NT2/D1 (cell line): ENCODE data around the gene PALLD.

Source experiments
- DNase-seq: peaks from one replicate; pipeline ENCODE4 v3.0.0-alpha.2; 2011; ENCODE audit warnings: low read depth, low spot score
- H3K27me3 ChIP-seq: 2 replicates; pipeline ENCODE4 v1.6.0; 2011; ENCODE audit warnings: mild to moderate bottlenecking; ENCODE audit not compliant: insufficient read length, insufficient read depth
- H3K36me3 ChIP-seq: 2 replicates; pipeline ENCODE4 v1.6.1; 2011; ENCODE audit warnings: mild to moderate bottlenecking, low read length, mixed read lengths; ENCODE audit not compliant: insufficient read depth, insufficient read length
- H3K4me1 ChIP-seq: 2 replicates; pipeline ENCODE4 v1.5.1; 2011; ENCODE audit not compliant: insufficient read depth, insufficient read length
- H3K4me3 ChIP-seq: 2 replicates; pipeline ENCODE4 v1.5.1; 2011; ENCODE audit warnings: low read depth; ENCODE audit not compliant: insufficient read length
- H3K9ac ChIP-seq: 2 replicates; pipeline ENCODE4 v1.6.0; 2011; ENCODE audit warnings: low read depth; ENCODE audit not compliant: insufficient read length
- H3K9me3 ChIP-seq: 2 replicates; pipeline ENCODE4 v1.5.1; 2011; ENCODE audit warnings: mild to moderate bottlenecking, low read length; ENCODE audit not compliant: insufficient read depth
- SUZ12 ChIP-seq: IDR thresholded peaks from 2 replicates; pipeline ENCODE4 v1.6.1; 2011; ENCODE audit not compliant: insufficient read length, insufficient read depth; ENCODE audit errors: extremely low read depth
- YY1 ChIP-seq: IDR thresholded peaks from 2 replicates; pipeline ENCODE4 v1.6.1; 2011; ENCODE audit not compliant: insufficient read length, insufficient read depth
- ZNF274 ChIP-seq: IDR thresholded peaks from 2 replicates; pipeline ENCODE4 v1.6.1; 2011; ENCODE audit warnings: mild to moderate bottlenecking, low read depth, low read length

PALLD gene

DNA sequence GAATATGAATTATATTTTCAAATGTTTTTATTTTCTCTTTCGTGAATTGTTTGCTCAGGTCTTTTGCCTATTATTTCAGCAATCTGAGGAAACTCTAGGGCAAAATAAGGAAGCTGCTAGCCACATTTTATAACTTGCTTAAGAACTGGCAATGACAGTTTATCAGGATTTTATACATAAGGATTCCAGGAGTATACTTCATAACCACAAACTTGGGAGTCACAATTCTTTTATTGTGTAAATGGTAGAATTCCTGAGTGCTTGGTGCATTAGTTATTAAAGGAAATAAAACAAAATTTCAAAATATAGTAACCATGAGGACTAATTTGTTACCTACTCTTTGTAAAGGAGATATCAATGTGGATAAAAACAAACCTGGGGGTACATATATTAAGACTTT, 54.4 kb downstream of the PALLD start:
- DNase-seq: no peak
- no peaks in the 10 kb centered on the region for H3K36me3 ChIP-seq
- H3K4me1 ChIP-seq: no peaks in the 10 kb centered on the region
- TF ChIP-seq YY1 (no peak), ZNF274 (no peak), SUZ12 (no peak)
- H3K9me3 ChIP-seq: no peaks in the 10 kb centered on the region
- H3K9ac ChIP-seq: no peak overlapping the region
- H3K27me3 ChIP-seq: no peaks in the 10 kb centered on the region
- H3K4me3 ChIP-seq: no peak overlapping the region

DNA sequence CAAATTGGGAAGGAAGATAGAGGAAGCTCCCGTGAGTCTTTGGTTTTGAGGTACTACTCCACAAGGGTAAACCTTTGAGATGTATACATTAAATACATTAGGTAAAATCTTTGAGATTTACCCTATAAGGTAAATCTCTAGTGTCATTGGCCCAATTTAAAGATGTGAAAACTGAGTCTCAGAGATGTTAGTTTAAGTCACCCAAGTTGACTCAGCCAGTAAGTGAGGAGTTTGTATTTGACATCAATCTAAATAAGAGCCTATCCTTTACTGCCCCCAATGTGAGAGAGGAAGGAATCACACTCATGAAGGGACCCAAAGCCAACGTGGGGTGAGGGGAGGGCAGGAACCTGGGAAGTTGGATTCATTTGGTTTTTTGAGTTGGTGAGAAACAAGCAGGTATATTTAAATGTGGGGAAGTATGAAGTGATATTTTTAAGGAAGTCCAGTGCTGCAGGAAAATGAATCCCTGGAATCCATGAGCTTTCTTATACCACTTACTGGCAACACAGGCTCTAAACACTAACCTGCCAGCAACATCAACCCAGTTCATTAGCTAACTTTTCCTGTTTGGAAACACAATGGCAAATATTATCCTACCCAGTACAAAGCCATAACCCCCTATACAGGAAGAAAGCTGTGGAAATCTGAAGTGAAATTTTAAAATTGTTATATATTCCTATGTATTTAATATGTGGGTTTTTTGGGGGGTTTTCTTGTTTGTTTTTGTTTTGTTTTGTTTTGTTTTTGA, 55.3 kb downstream of the PALLD start:
- Histone ChIP-seq H3K4me1 (no peaks in the 10 kb centered on the region), H3K4me3 (no peak overlapping the region)

DNA sequence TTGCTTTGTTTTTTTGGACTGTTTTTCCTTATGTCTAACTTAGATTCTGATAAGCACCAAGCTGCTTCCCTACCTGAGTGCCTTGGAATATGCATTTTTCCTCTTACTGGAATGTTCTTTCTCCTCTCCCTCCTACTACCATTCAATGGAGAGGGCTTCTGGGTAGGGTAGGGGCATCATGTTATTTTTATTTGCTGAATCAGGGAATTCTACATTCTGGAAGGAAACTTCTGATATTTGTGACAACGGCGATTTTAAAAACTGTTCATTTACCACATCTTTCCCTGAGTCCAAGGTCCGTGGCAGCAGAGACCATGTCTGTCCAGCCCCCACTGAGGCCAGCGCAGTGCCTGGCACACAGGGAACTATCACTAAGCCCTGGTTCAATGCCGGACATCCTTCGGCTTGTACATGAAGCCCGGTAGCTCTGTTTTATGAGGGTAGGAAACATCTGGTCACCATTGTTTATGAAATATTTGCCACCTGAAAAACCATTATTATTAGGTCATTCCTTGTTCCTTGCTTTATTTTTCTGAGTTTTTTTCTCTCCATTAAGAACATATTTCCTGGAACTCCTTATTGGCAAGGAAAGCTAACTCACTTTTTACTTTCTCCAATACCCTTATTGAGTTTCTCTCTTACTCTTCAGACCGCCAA, 57.0 kb downstream of the PALLD start:
- Histone ChIP-seq H3K9me3 (no peaks in the 10 kb centered on the region), H3K4me3 (no peak overlapping the region), H3K36me3 (no peaks in the 10 kb centered on the region), H3K27me3 (no peaks in the 10 kb centered on the region), H3K9ac (no peak overlapping the region), H3K4me1 (no peaks in the 10 kb centered on the region)
- TF ChIP-seq YY1: no peak
- no peak for TF ChIP-seq ZNF274
- TF ChIP-seq SUZ12: no peak
- no peak for DNase-seq

More for the DNA sequence above, 55.3 kb downstream of the PALLD start:
- H3K36me3 ChIP-seq: no peaks in the 10 kb centered on the region
- H3K27me3 ChIP-seq: no peaks in the 10 kb centered on the region
- no peak for DNase-seq
- TF ChIP-seq YY1 (no peak), ZNF274 (no peak), SUZ12 (no peak)
- H3K9me3 ChIP-seq: no peaks in the 10 kb centered on the region
- no peak overlapping the region for H3K9ac ChIP-seq

DNA sequence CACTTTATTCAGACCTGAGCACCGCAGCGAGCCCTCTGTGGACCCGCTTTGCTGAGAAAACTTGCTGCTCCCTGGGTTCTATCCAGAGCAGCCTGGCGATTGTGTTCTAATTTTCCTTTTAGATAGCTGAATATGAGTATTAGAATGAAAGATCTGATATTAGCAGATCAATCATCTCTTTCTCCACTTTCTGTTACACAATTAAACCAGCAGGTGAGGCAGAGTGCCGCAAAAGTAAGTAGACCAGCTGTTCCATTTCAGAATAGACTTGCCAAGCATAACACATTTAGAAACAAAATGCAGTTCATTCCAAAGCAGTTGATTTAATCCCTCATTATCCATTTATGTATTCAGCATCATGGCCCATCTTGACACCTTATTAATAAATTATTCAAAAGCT, 58.6 kb downstream of the PALLD start:
- Histone ChIP-seq H3K36me3 (no peaks in the 10 kb centered on the region), H3K9me3 (no peaks in the 10 kb centered on the region), H3K27me3 (no peaks in the 10 kb centered on the region), H3K4me1 (no peaks in the 10 kb centered on the region), H3K9ac (no peak overlapping the region), H3K4me3 (no peak overlapping the region)
- no peak for TF ChIP-seq YY1
- DNase-seq: no peak

DNA sequence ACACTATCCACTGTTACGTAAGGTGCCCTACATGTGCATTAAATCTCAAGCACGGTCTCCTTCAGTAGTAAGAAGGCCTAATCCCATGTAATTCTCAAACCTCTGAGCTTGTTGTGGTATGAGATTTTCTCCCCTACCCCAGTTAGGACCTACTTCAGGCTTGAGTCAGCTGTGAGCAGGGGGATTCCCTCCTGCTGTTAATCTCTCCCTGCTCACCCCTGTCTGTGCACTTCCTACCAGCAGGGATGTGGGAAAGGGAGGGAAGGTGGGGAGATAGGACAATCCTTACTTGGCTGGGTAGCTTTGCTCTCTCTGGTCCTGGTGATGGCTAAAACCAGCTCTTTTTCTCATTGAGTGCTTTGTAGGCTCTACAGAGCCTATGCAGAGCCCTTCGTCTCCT, 60.8 kb downstream of the PALLD start:
- Histone ChIP-seq H3K9ac (no peak overlapping the region), H3K36me3 (no peaks in the 10 kb centered on the region), H3K27me3 (no peaks in the 10 kb centered on the region), H3K4me1 (no peaks in the 10 kb centered on the region), H3K4me3 (no peak overlapping the region), H3K9me3 (no peaks in the 10 kb centered on the region)
- no peak for TF ChIP-seq YY1
- TF ChIP-seq SUZ12: no peak
- no peak for TF ChIP-seq ZNF274
- no peak for DNase-seq

DNA sequence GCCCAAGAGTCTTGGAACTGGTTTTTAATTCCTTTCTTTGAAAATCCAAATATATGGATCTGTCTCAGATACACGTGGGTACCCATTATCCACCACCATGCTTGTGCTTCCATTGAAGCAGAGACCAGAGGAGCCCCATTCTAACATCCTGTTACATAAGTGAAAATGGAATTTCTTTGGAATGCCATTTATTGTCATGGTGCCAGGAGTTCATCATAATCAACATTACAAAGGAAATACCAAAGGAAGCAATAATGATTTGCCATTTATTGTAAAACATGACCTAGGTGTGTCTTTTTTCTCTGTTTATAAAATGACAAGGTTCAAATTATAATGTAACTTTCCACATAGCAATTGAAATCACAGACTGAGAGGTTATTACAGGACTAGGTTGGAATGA, 61.7 kb downstream of the PALLD start:
- no peak for TF ChIP-seq SUZ12
- TF ChIP-seq YY1: no peak
- no peak for TF ChIP-seq ZNF274
- H3K36me3 ChIP-seq: no peaks in the 10 kb centered on the region
- H3K4me3 ChIP-seq: no peak overlapping the region
- no peak for DNase-seq
- no peaks in the 10 kb centered on the region for H3K9me3 ChIP-seq
- no peak overlapping the region for H3K9ac ChIP-seq
- no peaks in the 10 kb centered on the region for H3K27me3 ChIP-seq
- no peaks in the 10 kb centered on the region for H3K4me1 ChIP-seq

DNA sequence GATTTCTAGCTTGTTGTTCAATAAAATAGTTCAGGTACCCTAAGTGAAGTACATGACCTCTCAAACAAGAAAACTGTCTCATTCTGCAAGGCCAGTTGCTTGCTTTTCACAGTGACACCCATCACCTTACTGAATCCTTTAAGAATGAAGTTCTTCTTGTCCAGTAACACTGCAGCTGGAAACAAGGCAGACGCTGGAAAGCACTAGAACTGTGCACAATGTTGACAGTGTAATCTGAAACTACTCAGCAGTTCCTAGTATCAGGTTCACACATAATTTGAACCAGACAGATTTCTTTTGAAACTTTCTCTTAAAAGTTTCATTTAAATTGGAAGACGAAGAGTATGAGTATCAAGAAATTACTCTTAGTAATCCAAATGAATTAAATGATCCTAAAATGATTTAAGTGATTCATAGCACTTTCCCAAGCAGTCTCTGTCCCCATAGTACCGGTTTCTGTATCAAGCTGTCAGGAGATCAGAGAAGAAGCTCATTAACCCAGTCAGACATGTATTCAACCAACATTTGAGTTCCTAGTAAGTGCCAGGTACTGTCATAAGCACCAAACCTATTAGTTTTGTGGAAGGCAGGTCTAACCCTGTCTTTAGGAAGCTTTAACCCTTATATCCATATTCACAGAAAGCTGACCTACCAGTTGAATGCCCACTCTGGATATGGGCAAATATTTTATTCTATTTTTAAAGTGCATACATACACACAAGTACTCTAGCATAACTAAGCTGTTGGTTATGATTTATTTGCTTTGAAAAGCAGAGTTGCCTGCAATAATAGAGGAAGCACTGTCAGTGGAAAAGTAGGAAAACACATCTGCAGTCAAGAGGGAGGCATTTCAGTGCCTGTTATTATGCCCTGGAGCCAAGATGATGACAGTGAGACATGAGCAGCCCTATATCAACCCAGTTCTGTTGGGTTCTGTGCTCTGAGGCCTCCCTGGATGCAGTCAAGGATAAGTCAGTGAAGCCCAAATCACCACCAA, 63.6 kb downstream of the PALLD start:
- DNase-seq: no peak
- H3K9ac ChIP-seq: no peak overlapping the region
- H3K27me3 ChIP-seq: no peaks in the 10 kb centered on the region
- no peak overlapping the region for H3K4me3 ChIP-seq
- TF ChIP-seq YY1 (no peak), ZNF274 (no peak), SUZ12 (no peak)
- no peaks in the 10 kb centered on the region for H3K36me3 ChIP-seq
- H3K9me3 ChIP-seq: no peaks in the 10 kb centered on the region
- no peaks in the 10 kb centered on the region for H3K4me1 ChIP-seq
